HG03108 (cell line): ENCODE measurements around the gene ECHDC3.

ENCODE experiments used
- ATAC-seq: cut with Tn5 transposase; IDR thresholded peaks from one replicate; pipeline ENCODE4 v1.9.1; 2021; ENCODE audit warnings: moderate library complexity; ENCODE audit not compliant: unreplicated experiment

Gene ECHDC3

GRCh38 chr10:11775412-11775811, 33.2 kb downstream of the ECHDC3 start:
- ATAC-seq: no peak

GRCh38 chr10:11776080-11776479, 33.9 kb downstream of the ECHDC3 start:
- no peak for ATAC-seq

- no peak for ATAC-seq
These were observed 38.9 kb downstream of the ECHDC3 start for GRCh38 chr10:11781114-11781513.

GRCh38 chr10:11782793-11783557, 40.8 kb downstream of the ECHDC3 start:
- peak; percentile 58 for ATAC-seq

GRCh38 chr10:11783558-11783865, 41.3 kb downstream of the ECHDC3 start:
- ATAC-seq: no peak

GRCh38 chr10:11787374-11787773, 45.2 kb downstream of the ECHDC3 start:
- ATAC-seq: no peak

GRCh38 chr10:11787846-11788245, 45.7 kb downstream of the ECHDC3 start:
- no peak for ATAC-seq

- ATAC-seq: no peak
These were observed 47.1 kb downstream of the ECHDC3 start for GRCh38 chr10:11789306-11789705.

- ATAC-seq: no peak
These were observed 47.8 kb downstream of the ECHDC3 start for GRCh38 chr10:11789956-11790355.

GRCh38 chr10:11793762-11794479, 51.7 kb downstream of the ECHDC3 start:
- no peak for ATAC-seq

GRCh38 chr10:11794566-11794965, 52.4 kb downstream of the ECHDC3 start:
- ATAC-seq: no peak

GRCh38 chr10:11795101-11795920, 53.1 kb downstream of the ECHDC3 start:
- ATAC-seq: no peak

- ATAC-seq: no peak
These were observed 54.3 kb downstream of the ECHDC3 start for GRCh38 chr10:11796474-11796873.

GRCh38 chr10:11797281-11797680, 55.1 kb downstream of the ECHDC3 start:
- no peak for ATAC-seq

GRCh38 chr10:11797847-11798633, 55.9 kb downstream of the ECHDC3 start:
- no peak for ATAC-seq

GRCh38 chr10:11798845-11799735, 56.9 kb downstream of the ECHDC3 start:
- ATAC-seq: no peak

- no peak for ATAC-seq
These were observed 57.5 kb downstream of the ECHDC3 start for GRCh38 chr10:11799736-11800080.

GRCh38 chr10:11804336-11804735, 62.2 kb downstream of the ECHDC3 start:
- ATAC-seq: no peak

- no peak for ATAC-seq
These were observed 63.6 kb downstream of the ECHDC3 start for GRCh38 chr10:11805792-11806191.

GRCh38 chr10:11806706-11807105, 64.5 kb downstream of the ECHDC3 start:
- no peak for ATAC-seq
